GM12878 (cell line): ENCODE measurements around the gene LRRC73. TPM values are rescaled to one million over a fixed set of nuclear protein-coding genes. Genes with fewer than 3 reads are reported as not detected.
A peak's percentile ranks its signal among the peaks of the same experiment; 100 is the strongest.

ENCODE experiments used
- ASH2L ChIP-seq: fragments of 300-600, 200-600 bp; sonication (generic); IDR thresholded peaks from 2 replicates; pipeline ENCODE4 v1.6.1; 2017; ENCODE audit warnings: low read depth, mild to moderate bottlenecking, borderline replicate concordance
- ATF2 ChIP-seq: IDR thresholded peaks from 2 replicates; pipeline ENCODE4 v1.6.1; 2012; ENCODE audit warnings: low read length, inconsistent platforms
- ATF7 ChIP-seq: fragments of 450-650 bp; IDR thresholded peaks from 2 replicates; pipeline ENCODE4 v1.6.1; 2016; ENCODE audit warnings: low read depth, mild to moderate bottlenecking
- JUNB ChIP-seq: IDR thresholded peaks from 2 replicates; pipeline ENCODE4 v1.6.1; 2016; ENCODE audit warnings: antibody characterized with exemption, mild to moderate bottlenecking
- MEF2A ChIP-seq: IDR thresholded peaks from 2 replicates; pipeline ENCODE4 v1.6.1; 2011; ENCODE audit warnings: low read depth, mild to moderate bottlenecking, low read length, moderate library complexity; ENCODE audit not compliant: insufficient read depth
- MEF2B ChIP-seq: fragments of 450-650 bp; IDR thresholded peaks from 2 replicates; pipeline ENCODE4 v1.6.1; 2018; ENCODE audit warnings: mild to moderate bottlenecking, moderate library complexity; ENCODE audit not compliant: partially characterized antibody, poor library complexity, severe bottlenecking
- PAX5 ChIP-seq: IDR thresholded peaks from 2 replicates; pipeline ENCODE4 v1.6.1; 2011; ENCODE audit warnings: low read depth, low read length, borderline replicate concordance
- TBL1XR1 ChIP-seq: IDR thresholded peaks from 2 replicates; pipeline ENCODE4 v1.6.1; 2012; ENCODE audit warnings: low read depth, low read length, improper control_type of control experiment
- YY1 ChIP-seq: IDR thresholded peaks from 2 replicates; pipeline ENCODE4 v1.6.1; 2011; ENCODE audit warnings: low read depth, mild to moderate bottlenecking, low read length
- polyA plus RNA-seq, 11 experiments: library from polyadenylated mRNA; depleted of rRNA in 4 of 11; unstranded in 6 of 11; stranded (reverse) in 5 of 11; fragments of >200 nt; fragmentation: Nextera tagmentation in 4 of 11; fragmentation: Illumina TruSeq in 1 of 11; extraction: Ambion mirVana in 4 of 11; extraction: Trizol in 1 of 11; gene quantifications; 1 replicate in 1 of 11; 2 replicates in 10 of 11; pipeline versions ENCODE4 v1.2.1 to v1.2.3, GENCODE V29; 2011 to 2016; ENCODE audit warnings: inconsistent platforms in 2 of 11, missing spikeins in 2 of 11, low read depth in 1 of 11
- total RNA-seq, 4 experiments: library from RNA; depleted of rRNA in 3 of 4; stranded (reverse); fragments of >200 nt in 3 of 4; fragmentation: Illumina TruSeq in 1 of 4; extraction: Trizol in 1 of 4; gene quantifications; 2 replicates each; pipeline versions ENCODE4 v1.2.1 to v1.2.3, GENCODE V29; 2013 to 2021
- TF ChIP-seq, protein P1 (sequence below): IDR thresholded peaks from 2 replicates; pipeline ENCODE4 v1.6.1; 2012; ENCODE audit warnings: mild to moderate bottlenecking, low read depth, low read length

The LRRC73 gene
- total and polyA plus RNA-seq, 10 of the 15 experiments (the other 5 are each of a cell fraction or from before 2014, with no cell fraction given), result 0.13 TPM; not detected in 9

GRCh38 chr6:43541774-43542471, 31.8 kb upstream of the LRRC73 start (continued):
- TF ChIP-seq, protein P1, sequence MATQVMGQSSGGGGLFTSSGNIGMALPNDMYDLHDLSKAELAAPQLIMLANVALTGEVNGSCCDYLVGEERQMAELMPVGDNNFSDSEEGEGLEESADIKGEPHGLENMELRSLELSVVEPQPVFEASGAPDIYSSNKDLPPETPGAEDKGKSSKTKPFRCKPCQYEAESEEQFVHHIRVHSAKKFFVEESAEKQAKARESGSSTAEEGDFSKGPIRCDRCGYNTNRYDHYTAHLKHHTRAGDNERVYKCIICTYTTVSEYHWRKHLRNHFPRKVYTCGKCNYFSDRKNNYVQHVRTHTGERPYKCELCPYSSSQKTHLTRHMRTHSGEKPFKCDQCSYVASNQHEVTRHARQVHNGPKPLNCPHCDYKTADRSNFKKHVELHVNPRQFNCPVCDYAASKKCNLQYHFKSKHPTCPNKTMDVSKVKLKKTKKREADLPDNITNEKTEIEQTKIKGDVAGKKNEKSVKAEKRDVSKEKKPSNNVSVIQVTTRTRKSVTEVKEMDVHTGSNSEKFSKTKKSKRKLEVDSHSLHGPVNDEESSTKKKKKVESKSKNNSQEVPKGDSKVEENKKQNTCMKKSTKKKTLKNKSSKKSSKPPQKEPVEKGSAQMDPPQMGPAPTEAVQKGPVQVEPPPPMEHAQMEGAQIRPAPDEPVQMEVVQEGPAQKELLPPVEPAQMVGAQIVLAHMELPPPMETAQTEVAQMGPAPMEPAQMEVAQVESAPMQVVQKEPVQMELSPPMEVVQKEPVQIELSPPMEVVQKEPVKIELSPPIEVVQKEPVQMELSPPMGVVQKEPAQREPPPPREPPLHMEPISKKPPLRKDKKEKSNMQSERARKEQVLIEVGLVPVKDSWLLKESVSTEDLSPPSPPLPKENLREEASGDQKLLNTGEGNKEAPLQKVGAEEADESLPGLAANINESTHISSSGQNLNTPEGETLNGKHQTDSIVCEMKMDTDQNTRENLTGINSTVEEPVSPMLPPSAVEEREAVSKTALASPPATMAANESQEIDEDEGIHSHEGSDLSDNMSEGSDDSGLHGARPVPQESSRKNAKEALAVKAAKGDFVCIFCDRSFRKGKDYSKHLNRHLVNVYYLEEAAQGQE, result 0 out of 2 replicates have a peak, but pooled peaks have one; percentile 27
- TF ChIP-seq MEF2B (peak; percentile 33), ATF2 (peak; percentile 48; the same call in 1 of the 2 replicates), PAX5 (peak; percentile 49; the same call in 1 of the 2 replicates), MEF2A (0 out of 2 replicates have a peak, but pooled peaks have one; percentile 35), ASH2L (no peak), ATF7 (no peak), JUNB (peak; percentile 14; the same call in 1 of the 2 replicates), YY1 (0 out of 2 replicates have a peak, but pooled peaks have one; percentile 37), TBL1XR1 (no peak)
